IMR-90 (cell line): ENCODE measurements around the gene SPATA13. TPM values are rescaled to one million over a fixed set of nuclear protein-coding genes. Genes with fewer than 3 reads are reported as not detected.

Experiments used
- ATAC-seq: fragments of 200-7000 bp; cut with Tn5 transposase; 2 replicates; pipeline ENCODE4 v1.9.1; 2020; ENCODE audit warnings: low read depth, mild to moderate bottlenecking, moderate library complexity
- BruUV-seq: library from RNA; stranded (reverse); fragments of 400-500 nt; replicated peaks from 2 replicates; lab custom pipeline; 2021; lab: Mats Ljungman, UMichigan
- CTCF ChIA-PET: fragments of 300-600 bp; formaldehyde crosslinking; extraction: SDS; loops from one replicate; lab custom pipeline; 2021; ENCODE audit warnings: antibody characterized with exemption; lab: Yijun Ruan, JAX
- POLR2A ChIA-PET: fragments of 300-600 bp; sonication (Branson Sonifier 250); formaldehyde crosslinking; loops from one replicate; lab custom pipeline; 2022; ENCODE audit warnings: antibody characterized with exemption; ENCODE audit not compliant: unreplicated experiment; lab: Charles Lee
- DNase-seq: peaks from one replicate; pipeline ENCODE4 v3.0.0; 2013
- H2AFZ ChIP-seq: replicated peaks from 2 replicates; pipeline ENCODE3; 2013; ENCODE audit warnings: low read length, mild to moderate bottlenecking; ENCODE audit not compliant: poor library complexity
- H2AK5ac ChIP-seq: 2 replicates; pipeline ENCODE4 v1.6.1; 2013; ENCODE audit warnings: low read depth, low read length, inconsistent platforms
- H2AK9ac ChIP-seq: replicated peaks from 2 replicates; pipeline ENCODE3; 2013; ENCODE audit warnings: mild to moderate bottlenecking, low read depth, low read length, moderate library complexity; ENCODE audit not compliant: poor library complexity
- H2BK120ac ChIP-seq: 2 replicates; pipeline ENCODE4 v1.6.1; 2013; ENCODE audit warnings: low read depth, low read length, inconsistent platforms
- H2BK15ac ChIP-seq: 3 replicates; pipeline ENCODE4 v1.6.1; 2013; ENCODE audit warnings: low read depth, low read length, inconsistent platforms
- H2BK20ac ChIP-seq: 2 replicates; pipeline ENCODE4 v1.6.1; 2013; ENCODE audit warnings: low read depth, mild to moderate bottlenecking, inconsistent platforms, low read length, moderate library complexity
- H2BK5ac ChIP-seq: 2 replicates; pipeline ENCODE4 v1.6.1; 2013; ENCODE audit warnings: mild to moderate bottlenecking, low read depth, low read length, inconsistent platforms; ENCODE audit not compliant: poor library complexity, severe bottlenecking
- H3K14ac ChIP-seq: replicated peaks from 2 replicates; pipeline ENCODE4 v1.6.1; 2013; ENCODE audit warnings: low read depth, low read length, inconsistent platforms
- H3K18ac ChIP-seq: 2 replicates; pipeline ENCODE4 v1.6.1; 2013; ENCODE audit warnings: low read depth, low read length, control low read depth
- H3K23ac ChIP-seq: 2 replicates; pipeline ENCODE4 v1.6.1; 2013; ENCODE audit warnings: low read depth, low read length, inconsistent platforms
- H3K27ac ChIP-seq: 2 replicates; pipeline ENCODE4 v1.5.1; 2013; ENCODE audit warnings: mild to moderate bottlenecking, control low read depth, low read length; ENCODE audit not compliant: insufficient read depth
- H3K27me3 ChIP-seq: 2 replicates; pipeline ENCODE4 v1.6.1; 2013; ENCODE audit warnings: low read length; ENCODE audit not compliant: control insufficient read depth, insufficient read depth
- H3K36me3 ChIP-seq: 2 replicates; pipeline ENCODE4 v1.6.1; 2013; ENCODE audit warnings: low read length, mixed read lengths; ENCODE audit not compliant: control insufficient read depth, insufficient read depth
- H3K4ac ChIP-seq: 2 replicates; pipeline ENCODE4 v1.6.1; 2013; ENCODE audit warnings: low read depth, low read length, inconsistent platforms
- H3K4me1 ChIP-seq: 2 replicates; pipeline ENCODE4 v1.6.1; 2013; ENCODE audit warnings: low read length, mixed read lengths; ENCODE audit not compliant: control insufficient read depth, insufficient read depth
- H3K4me2 ChIP-seq: 2 replicates; pipeline ENCODE4 v1.6.1; 2013; ENCODE audit warnings: low read depth, mild to moderate bottlenecking, control low read depth, low read length, moderate library complexity
- H3K4me3 ChIP-seq: 2 replicates; pipeline ENCODE4 v1.5.1; 2013; ENCODE audit warnings: low read depth, mild to moderate bottlenecking, control low read depth, low read length, moderate library complexity; ENCODE audit not compliant: insufficient read depth
- H3K56ac ChIP-seq: 2 replicates; pipeline ENCODE4 v1.6.1; 2013; ENCODE audit warnings: low read length, inconsistent platforms; ENCODE audit not compliant: insufficient read depth; ENCODE audit errors: extremely low read depth
- H3K79me1 ChIP-seq, 2 experiments: 2 replicates each; pipeline ENCODE4 v1.6.1; 2013; ENCODE audit warnings: low read length in 2 of 2, inconsistent platforms in 1 of 2, low read depth in 1 of 2
- H3K9ac ChIP-seq: 2 replicates; pipeline ENCODE4 v1.6.1; 2013; ENCODE audit warnings: low read depth, low read length, control low read depth
- H3K9me1 ChIP-seq: 2 replicates; pipeline ENCODE4 v1.6.1; 2013; ENCODE audit warnings: low read length, inconsistent platforms; ENCODE audit not compliant: insufficient read depth
- H3K9me3 ChIP-seq: 2 replicates; pipeline ENCODE4 v1.6.1; 2013; ENCODE audit warnings: low read length; ENCODE audit not compliant: control insufficient read depth, insufficient read depth
- H4K20me1 ChIP-seq: 2 replicates; pipeline ENCODE4 v1.6.1; 2013; ENCODE audit warnings: low read length, inconsistent platforms; ENCODE audit not compliant: insufficient read depth
- H4K5ac ChIP-seq: 2 replicates; pipeline ENCODE4 v1.6.1; 2013; ENCODE audit warnings: mild to moderate bottlenecking, low read depth, low read length, control low read depth
- H4K8ac ChIP-seq, 2 experiments: 2 replicates each; pipeline ENCODE4 v1.6.1; 2013; ENCODE audit warnings: low read depth in 2 of 2, low read length in 2 of 2, control low read depth in 1 of 2, inconsistent platforms in 1 of 2
- H4K91ac ChIP-seq: 2 replicates; pipeline ENCODE4 v1.6.1; 2013; ENCODE audit warnings: low read depth, low read length, inconsistent platforms; ENCODE audit not compliant: insufficient read depth
- MXI1 ChIP-seq: IDR thresholded peaks from 2 replicates; pipeline ENCODE4 v1.6.1; 2012; ENCODE audit warnings: low read depth, mild to moderate bottlenecking, low read length, moderate library complexity, borderline replicate concordance
- RCOR1 ChIP-seq: IDR thresholded peaks from 2 replicates; pipeline ENCODE4 v1.6.1; 2012; ENCODE audit warnings: mild to moderate bottlenecking, low read length, improper control_type of control experiment; ENCODE audit not compliant: insufficient replicate concordance
- WGBS, 2 experiments: methylation state at CpG; one replicate each; pipeline versions ENCODE4 v1.1.5 to v1.1.7; 2013; ENCODE audit warnings: missing lambda C conversion rate in 2 of 2; ENCODE audit not compliant: insufficient read length in 1 of 2; ENCODE audit errors: extremely low coverage in 2 of 2; 5-methylcytosine and 5-hydroxymethylcytosine counted together
- dilution Hi-C: fragments of 300-500 bp; cut with HindIII; formaldehyde crosslinking; loops from one replicate; pipeline ENCODE4 v1.14.3; 2018; ENCODE audit warnings: low sequenced_read_pairs; ENCODE audit not compliant: unreplicated experiment
- in situ Hi-C: fragments of 300-500 bp; cut with MboI; formaldehyde crosslinking; loops from 3 replicates; pipeline ENCODE4 v1.14.3; 2019; ENCODE audit warnings: low sequenced_read_pairs, inconsistent platforms, mixed read lengths
- intact Hi-C: fragments of 100-400 bp; cut with micrococcal nuclease; formaldehyde crosslinking; loops from 2 replicates; pipeline ENCODE4 v1.10.0; 2022
- polyA plus RNA-seq, 3 experiments: library from polyadenylated mRNA; depleted of rRNA; stranded (reverse); fragments of >200 nt; gene quantifications; 2 replicates each; pipeline ENCODE4 v1.2.3, GENCODE V29; 2012; ENCODE audit warnings: low replicate concordance in 1 of 3
- total RNA-seq: library from RNA; depleted of rRNA; stranded (reverse); fragments of >200 nt; gene quantifications from 2 replicates; pipeline ENCODE4 v1.2.3, GENCODE V29; 2012

Gene SPATA13
- total and polyA plus RNA-seq, 2 of the 4 experiments (the other 2 are of a cell fraction), result 10.5 to 12.5 TPM

GRCh38 chr13:24203273-24203672, 42.8 kb downstream of the SPATA13 start:
- Histone ChIP-seq H2BK120ac (0 out of 2 replicates have a peak overlapping the region, but pooled peaks have one; percentile 5), H2BK20ac (no peak overlapping the region), H3K27ac (no peak overlapping the region), H3K23ac (no peak overlapping the region), H2BK5ac (no peak overlapping the region), H3K4ac (no peak overlapping the region), H3K9me1 (peaks cover 3% of the 10 kb centered on the region), H2AFZ (no peak overlapping the region), H4K20me1 (peaks cover 13% of the 10 kb centered on the region), H3K4me2 (peak overlapping the region; percentile 19; the same call in 1 of the 2 replicates), H3K18ac (peak overlapping the region; percentile 11; the same call in 1 of the 2 replicates), H3K27me3 (no peaks in the 10 kb centered on the region), H4K91ac (no peak overlapping the region), H3K4me3 (no peak overlapping the region), H2AK9ac (no peak overlapping the region), H3K56ac (no peak overlapping the region), H2BK15ac (no peak overlapping the region; the same call in 2 of the 3 replicates), H3K14ac (no peak overlapping the region), H4K5ac (no peak overlapping the region), H3K4me1 (peaks cover 4% of the 10 kb centered on the region), H3K36me3 (no peaks in the 10 kb centered on the region), H2AK5ac (no peak overlapping the region), H3K79me1 (peaks cover 15 to 47% of the 10 kb centered on the region in 2 experiments), H3K9ac (no peak overlapping the region), H4K8ac (no peak overlapping the region), H3K9me3 (no peaks in the 10 kb centered on the region)
- ATAC-seq, result peak; percentile 40
- BruUV-seq, result no TSS peak
- dilution Hi-C loops, result no loop called here
- TF ChIP-seq RCOR1 (no peak), MXI1 (no peak)
- intact Hi-C loops, result loop anchor here (5.0 kb wide), 1 partner anchor 41 kb away; the partner anchor contains the start of gene SPATA13
- DNase-seq, result no peak
- no CpG with 5 or more reads among the region's 3 CpGs for WGBS, 2 experiments
- ChIA-PET POLR2A (no interaction called here), CTCF (interaction anchor here (1.1 kb wide), 1 partner anchor 25 kb away, joined by 4 read pairs; no protein-coding TSS in a partner anchor)
- in situ Hi-C loops, result no loop called here
